IMR-90 (cell line): ENCODE results near the gene SLC19A1. TPM values are rescaled to one million over a fixed set of nuclear protein-coding genes. Genes with fewer than 3 reads are reported as not detected.

Source experiments
- ATAC-seq: fragments of 200-7000 bp; cut with Tn5 transposase; 2 replicates; pipeline ENCODE4 v1.9.1; 2020; ENCODE audit warnings: low read depth, mild to moderate bottlenecking, moderate library complexity
- BruUV-seq: library from RNA; stranded (reverse); fragments of 400-500 nt; replicated peaks from 2 replicates; lab custom pipeline; 2021; lab: Mats Ljungman, UMichigan
- CTCF ChIA-PET: fragments of 300-600 bp; formaldehyde crosslinking; extraction: SDS; loops from one replicate; lab custom pipeline; 2021; ENCODE audit warnings: antibody characterized with exemption; lab: Yijun Ruan, JAX
- POLR2A ChIA-PET: fragments of 300-600 bp; sonication (Branson Sonifier 250); formaldehyde crosslinking; loops from one replicate; lab custom pipeline; 2022; ENCODE audit warnings: antibody characterized with exemption; ENCODE audit not compliant: unreplicated experiment; lab: Charles Lee
- DNase-seq: peaks from one replicate; pipeline ENCODE4 v3.0.0; 2013
- H2AFZ ChIP-seq: replicated peaks from 2 replicates; pipeline ENCODE3; 2013; ENCODE audit warnings: low read length, mild to moderate bottlenecking; ENCODE audit not compliant: poor library complexity
- H2AK5ac ChIP-seq: 2 replicates; pipeline ENCODE4 v1.6.1; 2013; ENCODE audit warnings: low read depth, low read length, inconsistent platforms
- H2AK9ac ChIP-seq: replicated peaks from 2 replicates; pipeline ENCODE3; 2013; ENCODE audit warnings: mild to moderate bottlenecking, low read depth, low read length, moderate library complexity; ENCODE audit not compliant: poor library complexity
- H2BK120ac ChIP-seq: 2 replicates; pipeline ENCODE4 v1.6.1; 2013; ENCODE audit warnings: low read depth, low read length, inconsistent platforms
- H2BK15ac ChIP-seq: 3 replicates; pipeline ENCODE4 v1.6.1; 2013; ENCODE audit warnings: low read depth, low read length, inconsistent platforms
- H2BK20ac ChIP-seq: 2 replicates; pipeline ENCODE4 v1.6.1; 2013; ENCODE audit warnings: low read depth, mild to moderate bottlenecking, inconsistent platforms, low read length, moderate library complexity
- H2BK5ac ChIP-seq: 2 replicates; pipeline ENCODE4 v1.6.1; 2013; ENCODE audit warnings: mild to moderate bottlenecking, low read depth, low read length, inconsistent platforms; ENCODE audit not compliant: poor library complexity, severe bottlenecking
- H3K14ac ChIP-seq: replicated peaks from 2 replicates; pipeline ENCODE4 v1.6.1; 2013; ENCODE audit warnings: low read depth, low read length, inconsistent platforms
- H3K18ac ChIP-seq: 2 replicates; pipeline ENCODE4 v1.6.1; 2013; ENCODE audit warnings: low read depth, low read length, control low read depth
- H3K23ac ChIP-seq: 2 replicates; pipeline ENCODE4 v1.6.1; 2013; ENCODE audit warnings: low read depth, low read length, inconsistent platforms
- H3K27ac ChIP-seq: 2 replicates; pipeline ENCODE4 v1.5.1; 2013; ENCODE audit warnings: mild to moderate bottlenecking, control low read depth, low read length; ENCODE audit not compliant: insufficient read depth
- H3K27me3 ChIP-seq: 2 replicates; pipeline ENCODE4 v1.6.1; 2013; ENCODE audit warnings: low read length; ENCODE audit not compliant: control insufficient read depth, insufficient read depth
- H3K36me3 ChIP-seq: 2 replicates; pipeline ENCODE4 v1.6.1; 2013; ENCODE audit warnings: low read length, mixed read lengths; ENCODE audit not compliant: control insufficient read depth, insufficient read depth
- H3K4ac ChIP-seq: 2 replicates; pipeline ENCODE4 v1.6.1; 2013; ENCODE audit warnings: low read depth, low read length, inconsistent platforms
- H3K4me1 ChIP-seq: 2 replicates; pipeline ENCODE4 v1.6.1; 2013; ENCODE audit warnings: low read length, mixed read lengths; ENCODE audit not compliant: control insufficient read depth, insufficient read depth
- H3K4me2 ChIP-seq: 2 replicates; pipeline ENCODE4 v1.6.1; 2013; ENCODE audit warnings: low read depth, mild to moderate bottlenecking, control low read depth, low read length, moderate library complexity
- H3K4me3 ChIP-seq: 2 replicates; pipeline ENCODE4 v1.5.1; 2013; ENCODE audit warnings: low read depth, mild to moderate bottlenecking, control low read depth, low read length, moderate library complexity; ENCODE audit not compliant: insufficient read depth
- H3K56ac ChIP-seq: 2 replicates; pipeline ENCODE4 v1.6.1; 2013; ENCODE audit warnings: low read length, inconsistent platforms; ENCODE audit not compliant: insufficient read depth; ENCODE audit errors: extremely low read depth
- H3K79me1 ChIP-seq, 2 experiments: 2 replicates each; pipeline ENCODE4 v1.6.1; 2013; ENCODE audit warnings: low read length in 2 of 2, inconsistent platforms in 1 of 2, low read depth in 1 of 2
- H3K9ac ChIP-seq: 2 replicates; pipeline ENCODE4 v1.6.1; 2013; ENCODE audit warnings: low read depth, low read length, control low read depth
- H3K9me1 ChIP-seq: 2 replicates; pipeline ENCODE4 v1.6.1; 2013; ENCODE audit warnings: low read length, inconsistent platforms; ENCODE audit not compliant: insufficient read depth
- H3K9me3 ChIP-seq: 2 replicates; pipeline ENCODE4 v1.6.1; 2013; ENCODE audit warnings: low read length; ENCODE audit not compliant: control insufficient read depth, insufficient read depth
- H4K20me1 ChIP-seq: 2 replicates; pipeline ENCODE4 v1.6.1; 2013; ENCODE audit warnings: low read length, inconsistent platforms; ENCODE audit not compliant: insufficient read depth
- H4K5ac ChIP-seq: 2 replicates; pipeline ENCODE4 v1.6.1; 2013; ENCODE audit warnings: mild to moderate bottlenecking, low read depth, low read length, control low read depth
- H4K8ac ChIP-seq, 2 experiments: 2 replicates each; pipeline ENCODE4 v1.6.1; 2013; ENCODE audit warnings: low read depth in 2 of 2, low read length in 2 of 2, control low read depth in 1 of 2, inconsistent platforms in 1 of 2
- H4K91ac ChIP-seq: 2 replicates; pipeline ENCODE4 v1.6.1; 2013; ENCODE audit warnings: low read depth, low read length, inconsistent platforms; ENCODE audit not compliant: insufficient read depth
- CHD1 ChIP-seq: IDR thresholded peaks from 2 replicates; pipeline ENCODE4 v1.6.1; 2012; ENCODE audit warnings: low read depth, low read length, improper control_type of control experiment
- MAFK ChIP-seq: IDR thresholded peaks from 2 replicates; pipeline ENCODE4 v1.6.1; 2012; ENCODE audit warnings: low read depth, low read length, improper control_type of control experiment
- RCOR1 ChIP-seq: IDR thresholded peaks from 2 replicates; pipeline ENCODE4 v1.6.1; 2012; ENCODE audit warnings: mild to moderate bottlenecking, low read length, improper control_type of control experiment; ENCODE audit not compliant: insufficient replicate concordance
- WGBS, 2 experiments: methylation state at CpG; one replicate each; pipeline versions ENCODE4 v1.1.5 to v1.1.7; 2013; ENCODE audit warnings: missing lambda C conversion rate in 2 of 2; ENCODE audit not compliant: insufficient read length in 1 of 2; ENCODE audit errors: extremely low coverage in 2 of 2; 5-methylcytosine and 5-hydroxymethylcytosine counted together
- dilution Hi-C: fragments of 300-500 bp; cut with HindIII; formaldehyde crosslinking; loops from one replicate; pipeline ENCODE4 v1.14.3; 2018; ENCODE audit warnings: low sequenced_read_pairs; ENCODE audit not compliant: unreplicated experiment
- in situ Hi-C: fragments of 300-500 bp; cut with MboI; formaldehyde crosslinking; loops from 3 replicates; pipeline ENCODE4 v1.14.3; 2019; ENCODE audit warnings: low sequenced_read_pairs, inconsistent platforms, mixed read lengths
- intact Hi-C: fragments of 100-400 bp; cut with micrococcal nuclease; formaldehyde crosslinking; loops from 2 replicates; pipeline ENCODE4 v1.10.0; 2022
- polyA plus RNA-seq, 3 experiments: library from polyadenylated mRNA; depleted of rRNA; stranded (reverse); fragments of >200 nt; gene quantifications; 2 replicates each; pipeline ENCODE4 v1.2.3, GENCODE V29; 2012; ENCODE audit warnings: low replicate concordance in 1 of 3
- total RNA-seq: library from RNA; depleted of rRNA; stranded (reverse); fragments of >200 nt; gene quantifications from 2 replicates; pipeline ENCODE4 v1.2.3, GENCODE V29; 2012

SLC19A1 gene
- total and polyA plus RNA-seq, 2 of the 4 experiments (the other 2 are of a cell fraction): 2.2 to 16.2 TPM

GRCh38 chr21:45450423-45451090 is 91.7 kb downstream of the SLC19A1 start:
- no peak overlapping the region for H2BK20ac ChIP-seq
- no peak overlapping the region for H2BK5ac ChIP-seq
- H3K14ac ChIP-seq: no peak overlapping the region
- no peak overlapping the region for H4K5ac ChIP-seq
- no peak overlapping the region for H3K27ac ChIP-seq
- BruUV-seq: no TSS peak
- in situ Hi-C loops (no loop called here), intact Hi-C loops (no loop called here), dilution Hi-C loops (no loop called here)
- no peak overlapping the region for H3K9ac ChIP-seq
- no peak overlapping the region for H4K91ac ChIP-seq
- H2AK9ac ChIP-seq: peak overlapping the region; percentile 45
- H3K27me3 ChIP-seq: no peaks in the 10 kb centered on the region
- ATAC-seq (no peak), DNase-seq (no peak)
- peaks cover 5% of the 10 kb centered on the region for H3K9me3 ChIP-seq
- H3K4me3 ChIP-seq: no peak overlapping the region
- peaks cover 37 to 89% of the 10 kb centered on the region in 2 experiments for H3K79me1 ChIP-seq
- no peak overlapping the region for H3K56ac ChIP-seq
- ChIA-PET POLR2A (no interaction called here), CTCF (no interaction called here)
- no peak overlapping the region for H2BK120ac ChIP-seq
- peaks cover 31% of the 10 kb centered on the region for H3K9me1 ChIP-seq
- peaks cover 11% of the 10 kb centered on the region for H3K36me3 ChIP-seq
- no peak overlapping the region for H3K4me2 ChIP-seq
- H2BK15ac ChIP-seq: no peak overlapping the region
- TF ChIP-seq MAFK (no peak), CHD1 (no peak), RCOR1 (no peak)
- H3K18ac ChIP-seq: no peak overlapping the region
- no peak overlapping the region for H2AFZ ChIP-seq
- no peak overlapping the region for H2AK5ac ChIP-seq
- H4K8ac ChIP-seq: no peak overlapping the region
- H3K23ac ChIP-seq: no peak overlapping the region
- peaks cover 27% of the 10 kb centered on the region for H3K4me1 ChIP-seq
- H4K20me1 ChIP-seq: peaks cover 68% of the 10 kb centered on the region
- no CpG with 5 or more reads among the region's 24 CpGs for WGBS, 2 experiments
- no peak overlapping the region for H3K4ac ChIP-seq
